SK-N-SH (cell line): ENCODE measurements around the gene GATAD2B. TPM values are rescaled to one million over a fixed set of nuclear protein-coding genes. Genes with fewer than 3 reads are reported as not detected.

Source experiments
- CTCF ChIA-PET: fragments of 300-600, 350-600 bp; formaldehyde crosslinking; extraction: SDS; loops from one replicate; lab custom pipeline; 2021; lab: Yijun Ruan, JAX
- POLR2A ChIA-PET: fragments of 350-600 bp; sonication (Branson Sonifier 250); formaldehyde crosslinking; extraction: SDS; loops from one replicate; lab custom pipeline; 2020; ENCODE audit warnings: antibody characterized with exemption, inconsistent platforms; lab: Yijun Ruan, JAX
- DNase-seq: peaks from one replicate; pipeline ENCODE4 v3.0.0; 2012
- H2AFZ ChIP-seq: fragments of 200-600 bp; sonication (generic); 2 replicates; pipeline ENCODE4 v1.8.1; 2016; ENCODE audit warnings: antibody characterized with exemption, mild to moderate bottlenecking, low read depth
- H3F3A ChIP-seq: fragments of 200-600 bp; sonication (generic); replicated peaks from 2 replicates; pipeline ENCODE3; 2016; ENCODE audit warnings: antibody characterized with exemption, mild to moderate bottlenecking; ENCODE audit not compliant: insufficient read depth
- H3K27ac ChIP-seq, 2 experiments: fragments of 200-500 bp in 1 of 2; fragments of 200-600 bp in 1 of 2; sonication (Bioruptor generic) in 1 of 2; sonication (generic), shearing (Covaris generic) in 1 of 2; 2 replicates each; pipeline versions ENCODE4 v1.5.1 to v1.6.1; 2014 to 2016; ENCODE audit warnings: low read depth in 2 of 2, inconsistent platforms in 1 of 2, low read length in 1 of 2, mild to moderate bottlenecking in 1 of 2, mixed read lengths in 1 of 2
- H3K27me3 ChIP-seq: fragments of 200-600 bp; sonication (generic), shearing (Covaris generic); 2 replicates; pipeline ENCODE4 v1.6.1; 2016; ENCODE audit warnings: mixed run types; ENCODE audit not compliant: insufficient read depth
- H3K36me3 ChIP-seq, 2 experiments: fragments of 200-500 bp in 1 of 2; fragments of 200-600 bp in 1 of 2; sonication (Bioruptor generic) in 1 of 2; sonication (generic) in 1 of 2; replicated peaks in 1 of 2; 2 replicates each; pipeline versions ENCODE3 to v1.5.1; 2014 to 2016; ENCODE audit warnings: low read length in 1 of 2, mild to moderate bottlenecking in 1 of 2; ENCODE audit not compliant: insufficient read depth in 2 of 2, control insufficient read depth in 1 of 2
- H3K4me1 ChIP-seq, 2 experiments: fragments of 200-500 bp in 1 of 2; fragments of 200-600 bp in 1 of 2; sonication (Bioruptor generic) in 1 of 2; sonication (generic), shearing (Covaris generic) in 1 of 2; 2 replicates each; pipeline versions ENCODE4 v1.5.1 to v1.6.1; 2014 to 2016; ENCODE audit warnings: low read depth in 1 of 2, low read length in 1 of 2, mixed run types in 1 of 2; ENCODE audit not compliant: insufficient read depth in 2 of 2, control insufficient read depth in 1 of 2
- H3K4me2 ChIP-seq: fragments of 200-600 bp; sonication (generic), shearing (Covaris generic); 2 replicates; pipeline ENCODE4 v1.6.1; 2017; ENCODE audit warnings: mixed run types
- H3K4me3 ChIP-seq, 2 experiments: fragments of 200-500 bp in 1 of 2; fragments of 200-600 bp in 1 of 2; sonication (Bioruptor generic) in 1 of 2; sonication (generic), shearing (Covaris generic) in 1 of 2; 2 replicates each; pipeline versions ENCODE4 v1.5.1 to v1.8.1; 2014 to 2016; ENCODE audit warnings: low read depth in 2 of 2, inconsistent platforms in 1 of 2, low read length in 1 of 2, mild to moderate bottlenecking in 1 of 2, mixed read lengths in 1 of 2, moderate library complexity in 1 of 2
- H3K79me2 ChIP-seq: fragments of 200-600 bp; sonication (generic); 2 replicates; pipeline ENCODE4 v1.8.1; 2017; ENCODE audit warnings: mild to moderate bottlenecking; ENCODE audit not compliant: insufficient read depth
- H3K9ac ChIP-seq: fragments of 200-600 bp; sonication (generic); 2 replicates; pipeline ENCODE4 v1.6.1; 2017; ENCODE audit warnings: mixed run types
- H3K9me2 ChIP-seq: fragments of 200-600 bp; sonication (generic); 2 replicates; pipeline ENCODE4 v1.6.1; 2017; ENCODE audit warnings: mixed run types
- H3K9me3 ChIP-seq: fragments of 200-600 bp; sonication (generic); 2 replicates; pipeline ENCODE4 v1.6.1; 2017; ENCODE audit warnings: mixed run types, mild to moderate bottlenecking, moderate library complexity
- H4K20me1 ChIP-seq: fragments of 200-600 bp; sonication (generic); 2 replicates; pipeline ENCODE4 v1.6.1; 2017; ENCODE audit warnings: mild to moderate bottlenecking, mixed run types; ENCODE audit not compliant: insufficient read depth
- CTCF ChIP-seq: fragments of 200-600 bp; sonication (generic); IDR thresholded peaks from 2 replicates; pipeline ENCODE4 v1.6.1; 2017; ENCODE audit warnings: antibody characterized with exemption, mild to moderate bottlenecking, moderate library complexity
- FOSL2 ChIP-seq: IDR thresholded peaks from 2 replicates; pipeline ENCODE4 v1.4.0; 2012; ENCODE audit warnings: low read depth, mild to moderate bottlenecking, moderate library complexity, borderline replicate concordance
- GATA2 ChIP-seq: sonication (generic); formaldehyde crosslinking; IDR thresholded peaks from 2 replicates; pipeline ENCODE4 v1.5.0; 2020; ENCODE audit warnings: mild to moderate bottlenecking, missing genetic modification reagents
- IRF3 ChIP-seq: fragments of 150-350 bp; IDR thresholded peaks from 2 replicates; pipeline ENCODE4 v1.6.1; 2016; ENCODE audit warnings: mild to moderate bottlenecking, low read depth, low read length
- JUND ChIP-seq: IDR thresholded peaks from 2 replicates; pipeline ENCODE4 v1.4.0; 2012
- MXI1 ChIP-seq: IDR thresholded peaks from 2 replicates; pipeline ENCODE4 v1.6.1; 2012; ENCODE audit warnings: mild to moderate bottlenecking, low read depth, low read length, improper control_type of control experiment
- NRF1 ChIP-seq: IDR thresholded peaks from 2 replicates; pipeline ENCODE4 v1.6.1; 2012; ENCODE audit warnings: low read depth, mild to moderate bottlenecking, low read length
- POLR2AphosphoS5 ChIP-seq: IDR thresholded peaks from 2 replicates; pipeline ENCODE4 v1.6.1; 2012; ENCODE audit warnings: low read depth, low read length
- RAD21 ChIP-seq: IDR thresholded peaks from 2 replicates; pipeline ENCODE4 v1.6.1; 2012; ENCODE audit warnings: mild to moderate bottlenecking, low read length
- RXRA ChIP-seq: IDR thresholded peaks from 2 replicates; pipeline ENCODE4 v1.4.0; 2012; ENCODE audit warnings: low read depth, mild to moderate bottlenecking, borderline replicate concordance
- SIN3A ChIP-seq: IDR thresholded peaks from 2 replicates; pipeline ENCODE4 v1.6.1; 2012; ENCODE audit warnings: low read depth, mild to moderate bottlenecking, low read length, moderate library complexity, borderline replicate concordance
- YY1 ChIP-seq: IDR thresholded peaks from 2 replicates; pipeline ENCODE4 v1.4.0; 2012; ENCODE audit warnings: low read depth, mild to moderate bottlenecking
- ZBTB33 ChIP-seq: IDR thresholded peaks from 2 replicates; pipeline ENCODE4 v1.4.0; 2012; ENCODE audit warnings: low read depth, borderline replicate concordance
- WGBS: methylation state at CpG from one replicate; pipeline ENCODE4 v1.1.6; 2017; ENCODE audit warnings: low lambda C conversion rate; 5-methylcytosine and 5-hydroxymethylcytosine counted together
- polyA plus RNA-seq, 3 experiments: library from polyadenylated mRNA; depleted of rRNA; stranded (reverse); fragments of >200 nt; gene quantifications; 2 replicates each; pipeline ENCODE4 v1.2.3, GENCODE V29; 2012
- TF ChIP-seq, protein P1 (sequence below): IDR thresholded peaks from 2 replicates; pipeline ENCODE4 v1.4.0; 2012; ENCODE audit warnings: low read depth, borderline replicate concordance
- TF ChIP-seq, protein P2 (sequence below): IDR thresholded peaks from 2 replicates; pipeline ENCODE4; 2012

Gene GATAD2B
- polyA plus RNA-seq, 1 of the 3 experiments (the other 2 are of a cell fraction) = 2.8 TPM

GRCh38 chr1:153963030-153963849, 40.5 kb upstream of the GATAD2B start, which contains the start of gene SLC39A1 (continued):
- peak; percentile 56; the same call in 1 of the 2 replicates for TF ChIP-seq ZBTB33
- peak; percentile 29; the same call in 1 of the 2 replicates for TF ChIP-seq SIN3A
- peak; percentile 62 for TF ChIP-seq IRF3
- no peak for TF ChIP-seq GATA2 (CRISPR knock-in tag)
- TF ChIP-seq RAD21 = no peak
- TF ChIP-seq RXRA = no peak
- peak; percentile 77 for TF ChIP-seq POLR2AphosphoS5
- TF ChIP-seq, protein P1, sequence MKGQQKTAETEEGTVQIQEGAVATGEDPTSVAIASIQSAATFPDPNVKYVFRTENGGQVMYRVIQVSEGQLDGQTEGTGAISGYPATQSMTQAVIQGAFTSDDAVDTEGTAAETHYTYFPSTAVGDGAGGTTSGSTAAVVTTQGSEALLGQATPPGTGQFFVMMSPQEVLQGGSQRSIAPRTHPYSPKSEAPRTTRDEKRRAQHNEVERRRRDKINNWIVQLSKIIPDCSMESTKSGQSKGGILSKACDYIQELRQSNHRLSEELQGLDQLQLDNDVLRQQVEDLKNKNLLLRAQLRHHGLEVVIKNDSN = no peak
- no peak for TF ChIP-seq NRF1
- TF ChIP-seq, protein P2, sequence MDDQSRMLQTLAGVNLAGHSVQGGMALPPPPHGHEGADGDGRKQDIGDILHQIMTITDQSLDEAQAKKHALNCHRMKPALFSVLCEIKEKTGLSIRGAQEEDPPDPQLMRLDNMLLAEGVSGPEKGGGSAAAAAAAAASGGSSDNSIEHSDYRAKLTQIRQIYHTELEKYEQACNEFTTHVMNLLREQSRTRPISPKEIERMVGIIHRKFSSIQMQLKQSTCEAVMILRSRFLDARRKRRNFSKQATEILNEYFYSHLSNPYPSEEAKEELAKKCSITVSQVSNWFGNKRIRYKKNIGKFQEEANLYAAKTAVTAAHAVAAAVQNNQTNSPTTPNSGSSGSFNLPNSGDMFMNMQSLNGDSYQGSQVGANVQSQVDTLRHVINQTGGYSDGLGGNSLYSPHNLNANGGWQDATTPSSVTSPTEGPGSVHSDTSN = peak; percentile 98

DNA sequence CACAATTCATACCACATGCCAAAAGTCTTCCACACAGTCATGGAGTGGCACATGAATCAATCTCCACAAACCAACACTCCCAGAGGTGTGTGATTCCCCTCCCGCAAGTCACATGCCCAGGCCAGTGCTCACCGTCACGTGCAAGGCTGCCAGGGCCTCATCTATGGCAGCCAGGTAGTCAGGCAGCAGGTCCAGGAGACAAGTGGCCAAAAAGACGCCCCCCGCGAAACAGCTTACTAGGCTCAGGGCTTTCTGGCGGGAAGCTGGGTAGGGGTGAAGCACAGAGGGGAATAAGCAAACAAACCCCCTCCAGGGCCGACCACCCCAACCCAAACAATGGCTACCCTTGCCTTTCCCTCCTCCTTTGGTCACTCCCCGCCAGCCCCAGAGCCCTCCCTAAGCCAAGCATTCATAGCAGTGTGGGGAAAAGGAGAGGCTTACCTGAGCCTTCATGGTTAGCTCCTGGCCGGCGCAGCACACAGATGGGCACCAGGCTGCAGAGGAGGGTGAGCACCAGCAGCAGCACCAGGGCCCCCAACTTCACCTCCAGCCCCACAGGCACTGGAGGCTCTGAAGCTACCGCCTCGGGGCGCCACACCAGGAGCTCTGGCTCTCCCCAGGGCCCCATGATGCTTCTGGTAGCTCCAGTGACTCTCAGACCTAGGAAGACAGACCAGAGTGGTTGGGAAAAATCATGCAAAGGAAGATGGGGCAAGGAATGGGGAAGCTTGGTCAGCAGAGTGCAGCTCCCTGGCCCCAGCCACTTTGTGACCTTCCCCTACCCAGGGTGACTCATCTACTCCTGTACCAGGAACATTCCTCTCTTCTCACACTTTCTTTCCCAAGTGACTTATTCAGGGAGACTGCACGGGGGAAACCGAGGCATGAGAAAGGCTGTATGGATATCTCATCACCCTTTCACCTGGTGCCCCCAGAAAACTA, 39.6 kb upstream of the GATAD2B start:
- Histone ChIP-seq H3K27me3 (no peaks in the 10 kb centered on the region), H3K79me2 (peaks cover 59% of the 10 kb centered on the region), H4K20me1 (peaks cover 5% of the 10 kb centered on the region; the same call in 1 of the 2 replicates), H3K4me3 (peak overlapping the region; percentile 77 to 91), H3K4me2 (peak overlapping the region; percentile 93), H3K27ac (peak overlapping the region; percentile 70 to 94), H3K9me2 (no peaks in the 10 kb centered on the region), H3K4me1 (peaks cover 0 to 38% of the 10 kb centered on the region in 2 experiments; a peak in 2 of 4 replicates), H3K9ac (peak overlapping the region; percentile 81), H3F3A (peaks cover 27% of the 10 kb centered on the region), H3K9me3 (no peaks in the 10 kb centered on the region), H2AFZ (peak overlapping the region; percentile 86), H3K36me3 (peaks cover 12 to 15% of the 10 kb centered on the region in 2 experiments)
- WGBS = 29% methylated on average over 12 of the region's 16 CpGs
- ChIA-PET POLR2A (interaction anchor here (1.0 to 3.4 kb wide), 8 partner anchors 9 to 179 kb away, joined by 4 to 20 read pairs (median 6); partner anchors contain the start of genes JTB and RPS27), CTCF (interaction anchor here (1.0 to 8.6 kb wide), 6 partner anchors 15 to 165 kb away, joined by 3 to 50 read pairs (median 6); partner anchors contain the start of genes DENND4B, JTB and RAB13)
- TF ChIP-seq, protein P1 = peak; percentile 40; the same call in 1 of the 2 replicates
- TF ChIP-seq CTCF (peak; percentile 10; the same call in 1 of the 2 replicates), JUND (0 out of 2 replicates have a peak, but pooled peaks have one; percentile 9), YY1 (no peak), MXI1 (peak; percentile 45; the same call in 1 of the 2 replicates), FOSL2 (peak; percentile 60; the same call in 1 of the 2 replicates)
- TF ChIP-seq, protein P2 = no peak
- no peak for DNase-seq
